Middle frontal gyrus (tissue), 1 donor: Measurements from ENCODE around the gene SYP.

Experiments used
- DNase-seq: peaks from one replicate; pipeline ENCODE4 v3.0.0-alpha.2; 2015; ENCODE audit warnings: low spot score; ENCODE audit errors: extremely low spot score

Gene SYP

GRCh38 chrX:49221868-49222267 is 21.9 kb upstream of the SYP start:
- no peak for DNase-seq

- no peak for DNase-seq
These were observed 20.1 kb upstream of the SYP start for GRCh38 chrX:49220100-49220499.

GRCh38 chrX:49214996-49215526 is 15.1 kb upstream of the SYP start:
- no peak for DNase-seq

- no peak for DNase-seq
These were observed 14.4 kb upstream of the SYP start for GRCh38 chrX:49214416-49214815.

GRCh38 chrX:49212861-49213260 is 12.9 kb upstream of the SYP start:
- no peak for DNase-seq

GRCh38 chrX:49212209-49212608 is 12.2 kb upstream of the SYP start:
- DNase-seq, result no peak

- no peak for DNase-seq
These were observed 11.1 kb upstream of the SYP start for GRCh38 chrX:49211074-49211473.

GRCh38 chrX:49210406-49210805 is 10.4 kb upstream of the SYP start:
- DNase-seq, result no peak

GRCh38 chrX:49209434-49210251 is 9.7 kb upstream of the SYP start:
- no peak for DNase-seq

GRCh38 chrX:49208399-49208798 is 8.4 kb upstream of the SYP start:
- DNase-seq, result no peak

- DNase-seq, result no peak
These were observed 6.5 kb upstream of the SYP start for GRCh38 chrX:49206543-49206942.

GRCh38 chrX:49205443-49205842 is 5.5 kb upstream of the SYP start:
- DNase-seq, result no peak

- DNase-seq, result no peak
These were observed 4.7 kb upstream of the SYP start for GRCh38 chrX:49204709-49205108.

GRCh38 chrX:49204017-49204416 is 4.0 kb upstream of the SYP start:
- DNase-seq, result no peak

- DNase-seq, result no peak
These were observed 3.5 kb upstream of the SYP start for GRCh38 chrX:49203536-49203935.

- DNase-seq, result no peak
These were observed 2.0 kb upstream of the SYP start for GRCh38 chrX:49202022-49202421.

- no peak for DNase-seq
These were observed 738 bp downstream of the SYP start for GRCh38 chrX:49199315-49199595.

- DNase-seq, result no peak
These were observed 1.3 kb downstream of the SYP start for GRCh38 chrX:49198540-49199314.

GRCh38 chrX:49197543-49198087 is 2.4 kb downstream of the SYP start:
- DNase-seq, result no peak

GRCh38 chrX:49193542-49193964 is 6.4 kb downstream of the SYP start:
- no peak for DNase-seq

- no peak for DNase-seq
These were observed 7.2 kb downstream of the SYP start for GRCh38 chrX:49192722-49193328.

GRCh38 chrX:49191574-49192011 is 8.4 kb downstream of the SYP start:
- no peak for DNase-seq
